Non-pigmented ciliary epithelial cell (primary cell): ENCODE measurements around the gene PCDHA8.
"Not testable (repeated sequence)": the region's sequence is repeated elsewhere in the genome, so short reads cannot be mapped to it uniquely, and the experiment has no call there.

Source experiments
- DNase-seq: peaks from one replicate; pipeline ENCODE4 v3.0.0-alpha.2; 2010; ENCODE audit warnings: low read depth

The PCDHA8 gene

DNA sequence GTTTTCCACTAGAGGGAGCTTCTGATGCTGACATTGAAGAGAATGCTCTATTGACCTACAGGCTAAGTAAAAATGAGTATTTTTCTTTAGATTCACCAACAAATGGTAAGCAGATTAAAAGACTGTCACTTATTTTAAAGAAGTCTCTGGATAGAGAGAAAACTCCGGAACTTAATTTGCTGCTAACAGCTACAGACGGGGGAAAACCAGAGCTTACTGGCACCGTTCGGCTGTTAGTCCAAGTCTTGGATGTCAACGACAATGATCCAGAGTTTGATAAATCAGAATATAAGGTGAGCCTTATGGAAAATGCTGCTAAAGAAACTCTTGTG is 28.5 kb downstream of the PCDHA8 start:
- no peak for DNase-seq

DNA sequence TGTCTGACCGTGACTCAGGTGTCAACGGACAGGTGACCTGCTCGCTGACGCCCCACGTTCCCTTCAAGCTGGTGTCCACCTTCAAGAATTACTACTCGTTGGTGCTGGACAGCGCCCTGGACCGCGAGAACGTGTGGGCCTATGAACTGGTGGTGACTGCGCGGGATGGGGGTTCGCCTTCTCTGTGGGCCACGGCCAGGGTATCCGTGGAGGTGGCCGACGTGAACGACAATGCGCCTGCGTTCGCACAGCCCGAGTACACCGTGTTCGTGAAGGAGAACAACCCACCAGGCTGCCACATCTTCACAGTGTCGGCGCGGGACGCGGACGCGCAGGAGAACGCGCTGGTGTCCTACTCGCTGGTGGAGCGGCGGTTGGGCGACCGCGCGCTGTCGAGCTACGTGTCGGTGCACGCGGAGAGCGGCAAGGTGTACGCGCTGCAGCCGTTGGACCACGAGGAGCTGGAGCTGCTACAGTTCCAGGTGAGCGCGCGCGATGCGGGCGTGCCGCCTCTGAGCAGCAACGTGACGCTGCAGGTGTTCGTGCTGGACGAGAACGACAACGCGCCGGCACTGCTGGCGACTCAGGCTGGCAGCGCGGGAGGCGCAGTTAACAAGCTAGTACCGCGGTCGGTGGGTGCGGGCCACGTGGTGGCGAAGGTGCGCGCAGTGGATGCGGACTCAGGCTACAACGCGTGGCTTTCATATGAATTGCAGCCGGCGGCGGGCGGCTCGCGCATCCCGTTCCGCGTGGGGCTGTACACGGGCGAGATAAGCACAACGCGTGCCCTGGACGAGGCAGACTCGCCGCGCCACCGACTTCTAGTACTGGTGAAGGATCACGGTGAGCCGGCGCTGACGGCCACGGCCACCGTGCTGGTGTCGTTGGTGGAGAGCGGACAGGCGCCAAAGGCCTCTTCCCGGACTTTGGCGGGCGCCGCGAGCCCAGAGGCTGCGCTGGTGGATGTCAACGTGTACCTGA is 29.5 kb downstream of the PCDHA8 start:
- DNase-seq: no peak

GRCh38 chr5:140875085-140876065 is 34.4 kb downstream of the PCDHA8 start, which contains the start of gene PCDHA12:
PCDHA12 (plus strand) TSS chr5:140875308; CDS start chr5:140875473, 165 bp downstream.
- DNase-seq: no peak

DNA sequence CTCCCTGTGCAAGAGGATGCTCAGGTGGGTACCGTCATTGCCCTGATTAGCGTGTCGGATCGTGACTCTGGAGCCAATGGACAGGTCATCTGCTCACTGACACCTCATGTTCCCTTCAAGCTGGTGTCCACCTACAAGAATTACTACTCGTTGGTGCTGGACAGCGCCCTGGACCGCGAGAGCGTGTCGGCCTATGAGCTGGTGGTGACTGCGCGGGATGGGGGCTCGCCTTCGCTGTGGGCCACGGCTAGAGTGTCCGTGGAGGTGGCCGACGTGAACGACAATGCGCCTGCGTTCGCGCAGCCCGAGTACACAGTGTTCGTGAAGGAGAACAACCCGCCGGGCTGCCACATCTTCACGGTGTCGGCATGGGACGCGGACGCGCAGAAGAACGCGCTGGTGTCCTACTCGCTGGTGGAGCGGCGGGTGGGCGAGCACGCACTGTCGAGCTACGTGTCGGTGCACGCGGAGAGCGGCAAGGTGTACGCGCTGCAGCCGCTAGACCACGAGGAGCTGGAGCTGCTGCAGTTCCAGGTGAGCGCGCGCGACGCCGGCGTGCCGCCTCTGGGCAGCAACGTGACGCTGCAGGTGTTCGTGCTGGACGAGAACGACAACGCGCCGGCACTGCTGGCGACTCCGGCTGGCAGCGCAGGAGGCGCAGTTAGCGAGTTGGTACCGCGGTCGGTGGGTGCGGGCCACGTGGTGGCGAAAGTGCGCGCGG is 35.7 kb downstream of the PCDHA8 start:
- DNase-seq: not testable (repeated sequence)

DNA sequence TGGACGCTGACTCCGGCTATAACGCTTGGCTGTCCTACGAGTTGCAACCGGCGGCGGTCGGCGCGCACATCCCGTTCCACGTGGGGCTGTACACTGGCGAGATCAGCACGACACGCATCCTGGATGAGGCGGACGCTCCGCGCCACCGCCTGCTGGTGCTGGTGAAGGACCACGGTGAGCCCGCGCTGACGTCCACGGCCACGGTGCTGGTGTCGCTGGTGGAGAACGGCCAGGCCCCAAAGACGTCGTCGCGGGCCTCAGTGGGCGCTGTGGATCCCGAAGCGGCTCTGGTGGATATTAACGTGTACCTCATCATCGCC is 36.2 kb downstream of the PCDHA8 start:
- DNase-seq: no peak

DNA sequence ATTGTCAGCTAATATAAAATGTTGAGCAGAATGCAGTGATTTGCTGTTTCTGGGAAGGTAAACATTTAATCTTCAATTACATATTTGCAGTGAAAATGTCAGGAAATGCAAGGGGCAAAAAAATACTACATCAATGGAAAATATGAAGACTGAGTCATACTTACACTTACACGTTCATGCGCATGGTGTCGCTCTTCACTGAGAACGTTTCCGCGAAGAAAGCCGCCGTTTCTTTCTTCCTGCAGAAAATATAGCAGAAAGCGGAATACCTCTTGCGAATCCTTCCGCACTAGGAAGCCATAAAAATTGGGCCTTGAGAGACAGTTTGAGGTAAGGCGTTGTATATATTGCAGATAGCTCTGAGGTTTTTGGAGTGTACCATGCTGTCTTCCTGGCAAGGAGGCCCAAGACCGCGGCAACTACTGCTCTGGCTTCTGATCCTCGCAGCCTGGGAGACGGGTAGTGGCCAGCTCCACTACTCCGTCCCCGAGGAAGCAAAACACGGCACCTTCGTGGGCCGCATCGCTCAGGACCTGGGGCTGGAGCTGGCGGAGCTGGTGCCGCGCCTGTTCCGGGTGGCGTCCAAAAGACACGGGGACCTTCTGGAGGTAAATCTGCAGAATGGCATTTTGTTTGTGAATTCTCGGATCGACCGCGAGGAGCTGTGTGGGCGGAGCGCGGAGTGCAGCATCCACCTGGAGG is 41.1 kb downstream of the PCDHA8 start, which contains the start of gene PCDHA13:
Gene PCDHA13, plus strand, starts transcription at position 236 of the 702 bp plus-strand sequence. Its CDS starts 145 bp downstream, at position 381.
- no peak for DNase-seq

GRCh38 chr5:140882591-140882899 is 41.6 kb downstream of the PCDHA8 start:
- no peak for DNase-seq

DNA sequence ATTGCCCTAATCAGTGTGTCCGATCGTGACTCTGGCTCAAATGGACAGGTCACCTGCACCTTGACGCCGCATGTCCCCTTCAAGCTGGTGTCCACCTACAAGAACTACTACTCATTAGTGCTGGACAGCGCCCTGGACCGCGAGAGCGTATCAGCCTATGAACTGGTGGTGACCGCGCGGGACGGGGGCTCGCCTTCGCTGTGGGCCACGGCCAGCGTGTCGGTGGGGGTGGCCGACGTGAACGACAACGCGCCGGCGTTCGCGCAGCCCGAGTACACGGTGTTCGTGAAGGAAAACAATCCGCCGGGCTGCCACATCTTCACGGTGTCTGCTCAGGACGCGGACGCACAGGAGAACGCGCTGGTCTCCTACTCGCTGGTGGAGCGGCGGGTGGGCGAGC is 42.4 kb downstream of the PCDHA8 start:
- DNase-seq: no peak

DNA sequence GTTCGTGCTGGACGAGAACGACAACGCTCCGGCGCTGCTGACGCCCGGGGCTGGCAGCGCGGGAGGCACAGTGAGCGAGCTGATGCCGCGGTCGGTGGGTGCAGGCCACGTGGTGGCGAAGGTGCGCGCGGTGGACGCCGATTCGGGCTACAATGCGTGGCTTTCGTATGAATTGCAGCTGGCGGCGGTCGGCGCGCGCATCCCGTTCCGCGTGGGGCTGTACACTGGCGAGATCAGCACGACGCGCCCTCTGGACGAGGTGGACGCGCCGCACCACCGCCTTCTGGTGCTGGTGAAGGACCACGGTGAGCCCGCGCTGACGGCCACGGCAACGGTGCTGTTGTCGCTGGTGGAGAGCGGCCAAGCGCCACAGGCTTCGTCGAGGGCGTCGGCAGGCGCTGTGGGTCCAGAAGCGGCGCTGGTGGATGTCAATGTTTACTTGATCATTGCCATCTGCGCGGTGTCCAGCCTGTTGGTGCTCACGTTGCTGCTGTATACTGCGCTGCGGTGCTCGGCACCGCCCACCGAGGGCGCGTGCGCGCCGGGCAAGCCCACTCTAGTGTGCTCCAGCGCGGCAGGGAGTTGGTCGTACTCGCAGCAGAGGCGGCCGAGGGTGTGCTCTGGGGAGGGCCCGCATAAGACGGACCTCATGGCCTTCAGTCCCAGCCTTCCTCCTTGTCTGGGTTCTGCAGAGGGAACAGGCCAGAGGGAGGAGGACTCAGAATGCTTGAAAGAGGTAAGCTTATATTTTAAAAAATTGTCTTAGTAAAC is 43.1 kb downstream of the PCDHA8 start:
- DNase-seq: no peak
